GM18511 (cell line): ENCODE measurements around the gene SERTAD3.
"Not testable (repeated sequence)": the region's sequence is repeated elsewhere in the genome, so short reads cannot be mapped to it uniquely, and the experiment has no call there.

Experiments
- ATAC-seq: cut with Tn5 transposase; IDR thresholded peaks from one replicate; pipeline ENCODE4 v1.9.1; 2021; ENCODE audit warnings: mild to moderate bottlenecking, moderate library complexity; ENCODE audit not compliant: unreplicated experiment

Gene SERTAD3, protein sequence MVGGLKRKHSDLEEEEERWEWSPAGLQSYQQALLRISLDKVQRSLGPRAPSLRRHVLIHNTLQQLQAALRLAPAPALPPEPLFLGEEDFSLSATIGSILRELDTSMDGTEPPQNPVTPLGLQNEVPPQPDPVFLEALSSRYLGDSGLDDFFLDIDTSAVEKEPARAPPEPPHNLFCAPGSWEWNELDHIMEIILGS

DNA sequence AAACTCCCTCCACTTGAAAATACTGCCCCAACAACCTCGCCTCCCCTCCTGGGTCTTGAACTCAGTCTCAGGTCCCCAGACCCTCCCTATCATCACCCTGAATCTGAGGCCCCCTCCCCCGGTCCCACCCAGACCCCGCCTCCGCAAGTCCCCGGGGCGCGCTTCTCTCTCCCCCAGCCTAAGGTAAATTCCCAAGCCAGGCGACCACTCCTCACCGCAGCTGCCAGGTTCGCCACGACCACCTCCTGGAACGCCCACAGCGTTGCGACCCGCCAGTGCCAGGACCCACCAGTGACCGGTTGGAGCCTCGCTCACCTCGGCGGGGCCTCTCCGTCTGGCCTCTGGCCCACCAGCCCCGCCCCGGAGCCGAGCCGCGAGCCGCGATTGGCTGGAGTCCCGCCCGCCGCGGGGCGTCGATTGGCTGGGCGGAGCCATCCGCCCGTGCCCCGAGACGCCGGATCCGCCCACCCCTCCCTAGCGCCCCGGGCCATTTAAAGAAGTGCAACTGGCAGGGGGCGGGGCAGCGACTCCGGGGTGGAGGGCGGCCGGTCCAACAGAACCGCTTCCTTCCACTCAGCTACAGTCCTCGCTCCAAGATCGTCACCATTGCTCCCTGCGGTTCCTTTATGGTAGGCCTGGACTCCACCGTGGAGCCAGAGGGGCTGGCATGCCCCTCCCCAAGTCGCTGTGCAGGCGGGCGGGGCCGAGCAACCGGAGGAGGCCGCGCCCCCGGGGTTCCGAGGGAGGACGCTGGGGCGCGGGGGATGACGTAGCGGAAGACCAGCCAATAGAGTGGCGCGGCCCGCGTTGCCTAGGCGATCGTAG is at the start of gene SERTAD3:
Gene SERTAD3, minus strand, starts transcription at position 336 of the 825 bp plus-strand sequence. CDS start 2,255 bp downstream, outside the sequence.
- ATAC-seq, result peak; percentile 74

DNA sequence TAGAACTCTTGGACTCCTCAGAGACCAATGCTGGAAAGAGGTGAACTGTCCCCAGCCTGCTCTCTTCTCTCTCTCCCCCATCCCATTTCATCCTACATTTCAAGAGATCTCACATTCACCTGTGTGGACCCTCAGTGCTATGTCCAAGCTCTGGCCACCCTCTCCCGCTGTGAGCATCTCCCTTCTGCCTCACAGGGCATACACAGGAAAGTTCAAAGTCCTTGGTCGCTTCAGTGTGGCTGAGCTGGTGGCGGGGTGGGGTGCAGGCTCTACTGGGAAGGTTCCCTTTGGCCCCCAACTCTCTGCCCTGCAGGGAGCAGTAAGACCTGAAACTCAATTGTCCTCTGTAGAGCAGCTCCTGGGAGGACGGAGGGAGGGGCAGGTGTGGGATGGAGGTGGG is 49.6 kb upstream of the SERTAD3 start:
- ATAC-seq, result no peak

DNA sequence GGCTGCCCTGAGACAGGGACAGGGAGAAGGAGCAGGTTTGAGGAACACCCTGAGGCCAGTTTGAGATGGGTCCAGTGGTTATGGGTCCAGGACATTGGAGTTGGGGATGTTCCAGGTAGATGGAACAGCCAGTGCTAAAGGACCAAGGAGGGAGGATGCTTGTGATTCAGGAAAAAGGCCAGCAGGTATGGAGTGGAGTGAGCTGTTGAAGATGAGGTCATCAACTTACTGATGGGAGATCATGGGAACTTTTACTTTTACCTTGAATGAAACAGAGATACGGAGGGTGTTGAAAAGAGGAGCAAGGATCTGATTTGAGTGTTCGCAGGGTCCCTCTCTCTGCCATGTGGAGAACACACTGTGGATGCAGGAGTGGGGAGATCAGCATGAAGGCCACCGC is 48.1 kb upstream of the SERTAD3 start:
- ATAC-seq, result no peak

DNA sequence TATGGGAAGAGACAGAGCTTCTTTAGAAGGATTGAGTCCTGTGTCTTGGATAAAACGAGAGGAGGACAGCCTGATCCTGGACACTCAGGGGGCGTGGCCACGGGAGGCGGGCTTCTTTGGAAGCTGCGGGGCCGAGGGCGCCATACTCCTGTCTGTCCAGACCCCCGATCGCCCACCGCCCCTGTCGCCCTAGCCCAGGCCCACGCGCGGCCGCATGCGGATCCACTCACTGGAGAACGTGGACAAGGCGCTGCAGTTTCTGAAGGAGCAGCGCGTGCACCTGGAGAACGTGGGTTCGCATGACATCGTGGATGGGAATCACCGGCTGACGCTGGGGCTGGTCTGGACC is 45.7 kb upstream of the SERTAD3 start:
- no peak for ATAC-seq

DNA sequence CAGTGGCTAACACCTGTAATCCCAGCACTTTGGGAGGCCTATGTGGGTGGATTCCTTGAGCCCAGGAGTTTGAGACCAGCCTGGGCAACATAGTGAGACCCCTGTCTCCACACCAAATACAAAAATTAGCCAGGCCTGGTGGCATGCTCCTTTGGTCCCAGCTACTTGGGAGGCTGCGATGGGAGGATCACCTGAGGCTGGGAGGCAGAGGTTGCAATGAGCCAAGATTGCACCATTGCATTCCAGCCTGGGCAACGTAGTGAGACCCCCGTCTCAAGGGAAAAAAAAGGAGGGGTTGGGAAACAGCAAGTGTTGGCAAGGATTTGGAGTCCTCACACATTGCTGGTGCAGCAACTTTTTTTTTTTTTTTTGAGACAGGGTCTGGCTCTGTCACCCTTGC is 41.9 kb upstream of the SERTAD3 start:
- ATAC-seq, result no peak

DNA sequence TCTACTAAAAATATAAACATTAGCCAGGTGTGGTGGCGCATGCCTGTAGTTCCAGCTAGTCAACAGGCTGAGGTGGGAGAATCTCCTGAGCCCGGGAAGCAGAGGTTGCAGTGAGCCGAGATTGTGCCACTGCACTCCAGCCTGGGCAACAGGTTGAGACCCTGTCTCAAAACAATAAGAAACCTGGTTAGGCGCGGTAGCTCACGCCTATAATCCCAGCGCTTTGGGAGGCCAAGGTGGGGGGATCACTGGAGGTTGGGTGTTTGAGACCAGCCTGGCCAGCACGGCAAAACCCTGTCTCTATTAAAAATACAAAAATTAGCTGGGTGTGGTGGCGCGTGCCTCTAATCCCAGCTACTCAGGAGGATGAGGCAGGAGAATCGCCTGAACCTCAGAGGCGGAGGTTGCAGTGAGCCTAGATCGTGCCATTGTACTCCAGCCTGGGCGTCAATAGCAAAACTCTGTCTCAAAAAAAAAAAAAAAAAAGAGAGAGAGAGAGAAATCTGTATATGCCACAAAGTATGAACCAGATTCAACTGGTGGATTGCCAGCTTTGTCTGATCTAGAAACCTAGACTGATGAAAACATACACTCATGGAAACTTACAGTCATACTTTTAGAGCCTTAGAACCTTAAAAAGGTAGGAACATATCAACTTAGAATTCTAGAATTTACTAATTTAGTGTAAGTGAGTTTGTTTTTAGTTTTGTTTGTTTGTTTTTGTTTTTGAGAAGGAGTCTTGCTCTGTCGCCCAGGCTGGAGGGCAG is 31.9 kb upstream of the SERTAD3 start:
- not testable (repeated sequence) for ATAC-seq

DNA sequence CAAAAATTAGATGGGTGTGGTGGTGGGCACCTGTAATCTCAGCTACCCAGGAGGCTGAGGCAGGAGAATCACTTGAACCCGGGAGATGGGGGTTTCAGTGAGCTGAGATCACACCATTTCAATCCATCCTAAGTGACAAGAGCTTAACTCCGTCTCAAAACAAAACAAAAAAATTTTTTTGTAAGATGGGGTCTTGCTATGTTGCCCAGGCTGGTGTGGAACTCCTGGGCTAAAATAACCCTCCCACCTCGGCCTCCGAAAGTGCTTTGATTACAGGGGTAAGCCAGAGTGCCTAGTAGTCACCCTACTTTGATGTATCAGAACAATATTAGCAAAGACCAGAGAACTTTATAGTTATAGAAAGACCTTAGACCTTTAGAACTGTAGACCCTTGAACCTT is 30.6 kb upstream of the SERTAD3 start:
- no peak for ATAC-seq

DNA sequence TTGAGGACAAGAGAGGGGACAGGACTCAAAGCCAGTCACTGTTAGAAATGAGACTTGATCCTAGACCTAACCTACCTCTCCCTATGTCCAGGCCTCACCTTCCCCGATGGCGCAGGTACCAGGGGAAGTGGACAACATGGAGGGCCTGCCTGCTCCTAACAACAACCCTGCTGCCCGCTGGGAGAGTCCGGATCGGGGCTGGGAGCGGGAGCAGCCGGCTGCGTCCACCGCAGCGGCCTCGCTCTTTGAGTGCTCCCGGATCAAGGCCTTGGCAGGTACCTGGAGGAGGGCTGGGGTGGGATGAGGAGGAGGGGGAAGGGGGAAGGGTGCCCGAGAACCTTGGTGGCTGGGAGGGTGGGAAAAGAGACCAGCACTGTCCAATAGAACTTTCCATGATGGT is 28.4 kb upstream of the SERTAD3 start:
- no peak for ATAC-seq

DNA sequence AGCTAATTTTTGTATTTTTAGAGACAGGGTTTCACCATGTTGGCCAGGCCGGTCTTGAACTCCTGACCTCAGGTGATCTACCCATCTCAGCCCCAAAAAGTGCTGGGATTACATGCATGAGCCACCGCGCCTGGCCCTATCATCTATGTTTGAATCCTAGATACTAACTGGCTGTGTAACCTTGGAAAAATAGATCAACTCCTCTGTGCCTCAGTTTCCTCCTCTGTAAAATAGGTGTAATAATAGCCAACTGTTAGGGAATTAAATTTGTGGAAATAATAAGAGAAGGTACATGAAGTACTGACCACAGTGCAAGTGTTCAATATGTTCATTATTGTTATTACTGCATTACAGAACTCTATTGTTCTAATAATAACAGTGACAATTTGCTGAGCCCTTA is 27.0 kb upstream of the SERTAD3 start:
- no peak for ATAC-seq

DNA sequence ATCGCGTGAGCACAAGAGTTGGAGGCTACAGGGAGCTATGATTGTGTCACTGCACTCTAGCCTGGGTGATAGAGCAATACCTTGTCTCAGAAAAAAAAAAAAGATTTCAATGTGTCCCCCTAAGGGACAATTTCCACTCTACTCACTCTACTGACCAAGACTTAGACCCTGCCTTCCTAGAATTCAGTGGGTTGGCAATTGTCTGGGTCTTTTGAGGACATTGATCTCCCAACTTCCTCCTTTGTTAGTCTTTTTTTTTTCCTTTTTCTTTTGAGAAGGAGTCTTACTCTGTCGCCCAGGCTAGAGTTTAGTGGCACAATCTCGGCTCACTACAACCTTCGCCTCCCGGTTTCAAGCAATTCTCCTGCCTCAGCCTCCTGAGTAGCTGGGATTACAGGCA is 24.9 kb upstream of the SERTAD3 start:
- ATAC-seq, result no peak

DNA sequence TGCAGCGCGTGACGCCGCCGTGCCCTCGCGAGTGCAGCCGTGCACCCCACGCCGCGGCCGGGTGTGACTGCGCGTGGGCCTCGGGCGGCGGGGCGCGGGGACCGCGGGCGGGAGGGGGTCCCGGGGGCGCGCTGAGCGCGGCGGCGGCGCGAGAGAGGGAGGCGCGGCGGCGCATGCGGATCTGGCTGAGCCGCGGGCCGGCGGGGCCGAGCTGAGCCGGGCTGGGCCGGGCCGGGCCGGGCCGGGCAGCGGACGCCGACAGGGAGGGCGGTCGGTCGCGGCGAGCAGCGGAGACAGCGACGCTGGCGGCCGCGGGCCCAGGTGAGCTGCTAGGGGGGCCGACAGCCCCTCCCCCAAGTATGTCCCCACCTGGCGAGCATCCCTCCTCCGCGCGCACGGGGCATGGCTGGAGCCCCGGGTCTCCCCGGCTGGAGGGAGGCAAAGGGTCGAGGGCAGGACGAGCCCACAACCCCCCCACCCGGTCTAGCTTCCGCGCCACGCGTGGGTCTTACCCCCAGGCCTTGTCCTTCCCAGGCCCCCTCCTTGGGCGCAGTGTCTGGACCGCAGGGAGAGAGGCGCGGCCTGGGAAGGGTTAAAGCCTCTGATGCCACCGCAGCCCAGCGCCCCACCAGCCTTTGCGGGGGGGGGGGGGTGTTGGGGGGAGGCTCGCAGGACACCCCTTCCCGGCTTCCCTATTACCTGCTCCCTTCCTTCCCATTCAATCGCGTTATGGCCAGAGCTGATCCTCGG is 23.0 kb upstream of the SERTAD3 start, which contains the start of gene SPTBN4:
Gene SPTBN4, plus strand, starts transcription at position 17 of the 750 bp plus-strand sequence. CDS start 5,621 bp downstream, outside the sequence.
- ATAC-seq, result no peak

DNA sequence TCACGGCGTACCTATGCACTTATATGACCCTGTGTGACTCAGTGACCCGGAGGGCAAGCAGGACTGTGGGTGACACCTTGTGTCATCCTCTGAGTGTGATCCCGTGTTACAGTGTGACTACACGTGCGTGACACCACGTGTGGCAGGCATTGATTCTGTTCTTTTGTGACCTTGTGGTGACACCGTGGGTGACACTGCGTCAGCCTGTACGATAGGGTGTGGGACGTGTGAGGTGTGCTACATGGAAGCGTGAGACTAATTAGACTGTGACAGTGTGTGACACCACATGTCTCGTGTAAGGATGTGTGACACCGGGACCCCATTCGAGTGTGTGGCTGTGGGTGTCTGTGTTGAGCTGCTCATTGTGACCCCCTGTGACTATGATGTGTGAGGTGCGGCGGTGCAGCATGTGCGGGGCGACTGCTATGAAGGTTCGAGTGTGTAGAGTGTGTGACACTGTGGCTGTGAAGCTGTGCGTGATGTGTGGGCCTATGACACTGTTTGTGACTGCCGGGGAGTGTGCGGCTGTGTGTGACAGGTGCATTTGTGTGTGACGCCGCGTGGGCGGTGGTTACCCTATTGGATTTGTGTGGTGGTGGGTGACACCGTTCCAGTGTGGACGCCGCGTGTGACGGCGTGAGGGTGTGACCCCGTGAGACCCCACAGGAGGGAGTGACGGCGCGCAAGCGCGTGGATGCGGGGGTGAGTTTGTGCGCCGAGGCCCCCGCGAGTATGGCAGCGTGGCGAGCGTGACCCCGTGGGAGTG is 22.3 kb upstream of the SERTAD3 start:
- ATAC-seq, result peak; percentile 36

DNA sequence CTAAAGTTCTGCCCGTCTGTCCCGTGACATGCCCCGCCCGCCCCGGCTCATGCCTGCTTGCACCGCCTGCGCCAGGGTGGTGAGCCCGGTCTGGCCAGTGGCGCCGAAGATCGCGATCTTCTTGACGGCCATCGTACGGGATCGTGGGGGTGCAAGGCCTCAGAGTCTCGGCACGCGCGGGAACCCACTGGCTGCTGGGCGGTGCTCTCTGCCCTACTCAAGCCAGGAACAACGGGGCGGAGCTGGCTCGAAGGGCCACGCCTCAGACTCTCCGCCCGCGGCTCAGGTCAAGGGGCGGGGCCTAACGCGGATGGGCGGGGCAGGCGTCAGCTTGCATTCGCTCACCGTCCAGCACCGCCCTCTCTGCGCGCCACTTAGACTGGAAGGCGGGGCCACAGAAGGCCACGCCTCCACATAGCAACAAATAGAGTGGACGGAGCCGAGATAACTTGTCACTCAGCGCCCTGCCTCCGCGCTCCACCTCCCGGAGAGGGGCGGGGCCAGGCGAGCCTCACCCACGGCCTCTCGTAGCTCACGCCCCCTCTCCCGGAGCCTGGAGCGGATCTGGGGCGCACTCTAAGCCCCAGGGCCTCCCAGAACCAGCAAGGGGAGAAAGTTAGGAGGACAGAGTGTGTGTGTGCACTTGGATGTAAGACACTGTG is 21.6 kb upstream of the SERTAD3 start, which contains the start of gene BLVRB:
Gene BLVRB, minus strand, starts transcription at position 189 of the 662 bp plus-strand sequence. Its CDS starts 57 bp downstream, at position 132.
- ATAC-seq, result peak; percentile 86

DNA sequence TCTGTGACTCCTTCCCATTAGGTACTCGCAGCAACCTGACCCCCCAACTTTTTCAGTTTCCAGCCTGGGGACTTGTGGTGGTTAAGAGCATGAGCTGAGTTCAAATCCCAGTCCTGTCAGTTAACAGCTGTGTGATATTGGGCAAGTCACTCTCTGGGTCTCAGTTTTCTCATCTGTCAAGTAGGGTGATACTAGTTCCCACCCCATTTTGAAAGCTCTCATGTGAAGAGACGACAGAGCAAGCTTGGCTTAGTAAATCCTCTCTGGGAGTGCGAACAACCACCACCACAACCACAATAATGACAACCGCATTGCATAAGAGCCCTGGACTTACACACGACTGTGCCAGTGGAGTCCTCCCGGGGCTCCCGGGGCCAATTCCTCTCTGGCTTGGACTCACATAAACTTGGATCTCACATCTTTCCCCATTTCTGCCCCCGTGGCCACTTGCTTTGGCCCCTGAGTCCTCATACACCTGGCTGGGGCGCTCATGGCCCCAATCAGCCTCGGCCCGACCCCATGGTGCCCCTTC is 21.0 kb upstream of the SERTAD3 start:
- ATAC-seq, result no peak

DNA sequence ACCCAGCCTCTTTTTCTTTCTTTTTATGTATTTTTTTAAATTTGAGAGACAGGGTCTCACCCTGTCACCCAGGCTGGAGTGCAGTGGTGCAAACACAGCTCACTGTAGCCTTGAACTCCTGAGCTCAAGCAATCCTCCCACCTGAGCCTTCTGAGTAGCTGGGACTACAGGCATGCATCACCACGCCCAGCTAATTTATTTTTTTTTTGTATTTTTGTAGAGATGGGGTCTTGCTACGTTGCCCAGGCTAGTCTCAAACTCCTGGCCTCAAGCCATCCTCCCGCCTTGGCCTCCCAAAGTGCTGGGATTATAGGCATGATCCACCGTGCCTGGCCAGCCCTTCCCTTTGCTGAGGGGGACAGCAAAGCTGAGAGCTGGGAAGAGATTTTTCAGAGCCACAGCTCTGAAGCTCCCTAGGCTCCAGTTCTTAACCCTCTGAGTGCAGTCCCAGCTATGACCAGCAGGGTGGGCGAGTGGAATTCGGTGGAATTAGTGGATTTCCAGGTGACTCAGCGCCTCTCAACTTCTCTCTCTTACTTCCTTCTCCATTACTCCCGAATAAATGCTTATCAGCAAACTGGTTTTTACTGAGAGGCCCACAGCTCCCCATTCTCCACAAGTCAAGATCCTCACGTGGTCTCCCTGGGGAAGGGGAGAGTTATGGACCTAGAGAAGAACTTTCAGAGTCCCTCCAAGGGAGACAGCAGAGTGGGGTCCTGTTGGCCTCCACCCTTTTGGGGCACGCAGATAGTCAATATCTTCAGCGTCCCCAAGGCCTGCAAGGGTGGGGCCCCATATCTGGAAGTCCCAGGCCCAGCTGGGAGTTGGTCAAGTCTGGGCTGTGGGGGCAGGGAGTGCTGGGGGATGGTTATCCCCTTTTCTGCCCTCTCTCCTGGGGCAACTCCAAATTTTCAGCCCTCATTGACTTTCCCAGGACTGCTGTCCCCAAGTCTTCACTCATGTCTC is 20.2 kb upstream of the SERTAD3 start:
- ATAC-seq, result no peak

DNA sequence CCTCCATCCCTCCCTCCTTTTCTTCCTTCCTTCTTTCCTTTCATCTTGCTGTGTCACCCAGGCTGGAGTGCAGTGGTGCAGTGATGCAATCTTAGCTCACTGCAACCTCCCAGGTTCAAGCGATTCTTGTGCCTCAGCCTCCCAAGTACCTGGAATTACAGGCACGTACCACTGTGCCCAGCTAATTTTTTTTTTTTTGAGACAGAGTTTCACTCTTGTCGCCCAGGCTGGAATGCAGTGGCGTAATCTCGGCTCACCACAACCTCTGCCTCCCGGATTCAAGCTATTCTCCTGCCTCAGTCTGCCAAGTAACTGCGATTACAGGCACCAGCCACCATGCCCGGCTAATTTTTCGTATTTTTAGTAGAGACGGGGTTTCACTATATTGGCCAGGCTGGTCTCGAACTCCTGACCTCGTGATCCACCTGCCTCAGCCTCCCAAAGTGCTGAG is 19.5 kb upstream of the SERTAD3 start:
- not testable (repeated sequence) for ATAC-seq

DNA sequence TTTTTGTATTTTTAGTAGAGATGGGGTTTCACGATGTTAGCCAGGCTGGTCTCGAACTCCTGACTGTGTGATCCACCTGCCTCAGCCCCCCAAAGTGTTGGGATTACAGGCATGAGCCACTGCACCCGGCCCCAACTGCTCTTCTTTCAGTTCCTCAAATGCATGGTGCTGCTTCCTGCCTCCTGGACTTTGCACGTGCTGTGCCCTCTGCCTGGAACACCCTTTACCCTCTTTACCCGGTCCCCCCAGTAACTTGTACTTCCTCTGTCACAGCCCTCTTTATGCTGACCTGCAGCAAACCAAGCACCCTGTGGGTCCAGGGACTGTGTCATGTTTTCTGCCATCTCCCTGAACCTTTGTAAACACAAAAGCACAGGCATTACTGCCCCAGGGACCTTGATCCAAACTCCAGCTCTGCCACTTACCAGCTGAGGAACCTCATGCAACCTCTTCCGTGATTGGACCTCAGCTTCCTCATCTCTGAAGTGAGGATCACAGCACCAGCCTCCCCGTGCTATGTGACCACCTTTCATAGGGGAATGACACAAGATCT is 17.6 kb upstream of the SERTAD3 start:
- no peak for ATAC-seq

DNA sequence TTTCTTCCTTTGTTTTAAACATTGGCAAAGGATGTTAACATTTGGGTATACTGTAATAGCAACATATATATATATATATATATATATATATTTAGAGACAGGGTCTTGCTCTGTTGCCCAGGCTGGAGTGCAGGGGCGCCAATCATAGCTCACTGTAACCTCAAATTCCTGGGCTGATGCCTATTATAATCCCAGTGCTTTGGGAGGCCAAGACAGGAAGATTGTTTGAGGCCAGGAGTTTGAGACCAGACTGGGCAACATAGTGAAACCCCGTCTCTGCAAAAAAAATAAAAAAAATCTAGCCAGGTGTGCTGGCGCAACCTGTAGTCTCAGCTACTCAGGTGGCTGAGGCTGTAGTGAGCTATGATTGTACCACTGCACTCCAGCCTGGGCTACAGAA is 16.1 kb upstream of the SERTAD3 start:
- no peak for ATAC-seq
